GM10266 (cell line): ENCODE results near the gene LUZP4.
"Not testable (repeated sequence)": the region's sequence is repeated elsewhere in the genome, so short reads cannot be mapped to it uniquely, and the experiment has no call there.

Experiments
- DNase-seq: peaks from one replicate; pipeline ENCODE4 v3.0.0; 2012; ENCODE audit errors: extremely low spot score
- CTCF ChIP-seq: IDR thresholded peaks from 2 replicates; pipeline ENCODE4 v1.5.1; 2012; ENCODE audit warnings: mild to moderate bottlenecking, low read depth; ENCODE audit not compliant: control insufficient read depth, insufficient read depth; ENCODE audit errors: missing control alignments

LUZP4 gene

GRCh38 chrX:115337491-115338144, 48.1 kb downstream of the LUZP4 start:
- no peak for DNase-seq

GRCh38 chrX:115339441-115340025, 50.0 kb downstream of the LUZP4 start:
- TF ChIP-seq CTCF, result no peak
- no peak for DNase-seq

More at GRCh38 chrX:115337491-115338144, 48.1 kb downstream of the LUZP4 start:
- TF ChIP-seq CTCF, result no peak

GRCh38 chrX:115341421-115341820, 51.9 kb downstream of the LUZP4 start:
- no peak for TF ChIP-seq CTCF
- DNase-seq, result no peak

- no peak for TF ChIP-seq CTCF
Measured at GRCh38 chrX:115344885-115345614, 55.5 kb downstream of the LUZP4 start.

GRCh38 chrX:115345615-115346014, 56.1 kb downstream of the LUZP4 start:
- DNase-seq, result no peak
- TF ChIP-seq CTCF, result no peak

More at GRCh38 chrX:115344885-115345614, 55.5 kb downstream of the LUZP4 start:
- no peak for DNase-seq

GRCh38 chrX:115346738-115347137, 57.2 kb downstream of the LUZP4 start:
- not testable (repeated sequence) for DNase-seq

GRCh38 chrX:115348446-115349225, 59.1 kb downstream of the LUZP4 start:
- no peak for TF ChIP-seq CTCF
- DNase-seq, result no peak
